NCI-H748 (cell line): ENCODE results near the gene TFG.

Experiments used
- DNase-seq: peaks from one replicate; lab custom pipeline; 2025; ENCODE audit not compliant: unreplicated experiment; lab: John Stamatoyannopoulos, UW

TFG gene

GRCh38 chr3:100753846-100754245, 44.6 kb downstream of the TFG start:
- no peak for DNase-seq

- no peak for DNase-seq
Measured at GRCh38 chr3:100754563-100755334, 45.5 kb downstream of the TFG start.

GRCh38 chr3:100756441-100756840, 47.1 kb downstream of the TFG start:
- no peak for DNase-seq

GRCh38 chr3:100759159-100759558, 49.9 kb downstream of the TFG start:
- no peak for DNase-seq

- no peak for DNase-seq
Measured at GRCh38 chr3:100759950-100760349, 50.7 kb downstream of the TFG start.

- no peak for DNase-seq
Measured at GRCh38 chr3:100760377-100760776, 51.1 kb downstream of the TFG start.

- DNase-seq, result no peak
Measured at GRCh38 chr3:100761211-100761942, 52.1 kb downstream of the TFG start.

GRCh38 chr3:100761951-100762350, 52.7 kb downstream of the TFG start:
- DNase-seq, result no peak

GRCh38 chr3:100765437-100765975, 56.2 kb downstream of the TFG start:
- DNase-seq, result no peak

- DNase-seq, result no peak
Measured at GRCh38 chr3:100766069-100766468, 56.8 kb downstream of the TFG start.

- DNase-seq, result no peak
Measured at GRCh38 chr3:100769693-100770092, 60.4 kb downstream of the TFG start.

- DNase-seq, result no peak
Measured at GRCh38 chr3:100775226-100775625, 65.9 kb downstream of the TFG start.

- DNase-seq, result no peak
Measured at GRCh38 chr3:100775669-100776068, 66.4 kb downstream of the TFG start.

GRCh38 chr3:100776097-100776729, 66.9 kb downstream of the TFG start:
- no peak for DNase-seq

- DNase-seq, result no peak
Measured at GRCh38 chr3:100776746-100777145, 67.5 kb downstream of the TFG start.

- no peak for DNase-seq
Measured at GRCh38 chr3:100777271-100777670, 68.0 kb downstream of the TFG start.

GRCh38 chr3:100779480-100779879, 70.2 kb downstream of the TFG start:
- DNase-seq, result no peak

GRCh38 chr3:100780071-100780622, 70.9 kb downstream of the TFG start:
- DNase-seq, result no peak

GRCh38 chr3:100781301-100781700, 72.0 kb downstream of the TFG start:
- DNase-seq, result no peak

- DNase-seq, result no peak
Measured at GRCh38 chr3:100782348-100782747, 73.1 kb downstream of the TFG start.

GRCh38 chr3:100782906-100783305, 73.6 kb downstream of the TFG start:
- no peak for DNase-seq
